K562 (cell line): ENCODE data around the gene WDPCP. TPM values are rescaled to one million over a fixed set of nuclear protein-coding genes. Genes with fewer than 3 reads are reported as not detected.

Source experiments
- ATAC-seq: fragments of 200-7000 bp; cut with Tn5 transposase; 3 replicates; pipeline ENCODE4 v1.9.1; 2020; ENCODE audit warnings: moderate library complexity
- BruUV-seq: library from RNA; stranded (reverse); fragments of 400-500 nt; replicated peaks from 2 replicates; lab custom pipeline; 2021; lab: Mats Ljungman, UMichigan
- CTCF ChIA-PET: fragments of 300-600 bp; formaldehyde crosslinking; extraction: SDS; loops from one replicate; lab custom pipeline; 2021; ENCODE audit warnings: low intra/inter-chr PET ratio; lab: Yijun Ruan, JAX
- POLR2A ChIA-PET: fragments of 300-600, 350-650 bp; sonication (Branson Sonifier 250); formaldehyde crosslinking; extraction: SDS; loops from one replicate; lab custom pipeline; 2021; ENCODE audit warnings: antibody characterized with exemption, inconsistent platforms; lab: Yijun Ruan, JAX
- DNase-seq, 4 experiments: peaks; one replicate each; pipeline versions ENCODE4 v3.0.0 to v3.0.0-alpha.2; 2011 to 2018; ENCODE audit warnings: low spot score in 3 of 4, mixed read lengths in 3 of 4; ENCODE audit errors: extremely low read depth in 1 of 4
- FAIRE-seq: peaks from 2 replicates; lab custom pipeline; 2011; peaks lifted over from hg19 to GRCh38; lab: Jason Lieb, UNC
- H2AFZ ChIP-seq: 2 replicates; pipeline ENCODE4 v1.6.0; 2011; ENCODE audit warnings: low read depth, low read length, control low read depth, inconsistent platforms
- H3K27ac ChIP-seq: fragments of 200-600 bp; 3 replicates; pipeline ENCODE4 v1.8.0; 2011; ENCODE audit warnings: low read depth, mild to moderate bottlenecking, control low read depth, inconsistent platforms, low read length, moderate library complexity, mixed read lengths; ENCODE audit errors: extremely low read depth
- H3K27me3 ChIP-seq, 2 experiments: fragments of 300-600 bp in 1 of 2; 2 replicates in 1 of 2; 3 replicates in 1 of 2; pipeline versions ENCODE4 v1.6.0 to v1.8.0; 2011; ENCODE audit warnings: inconsistent platforms in 2 of 2, low read length in 2 of 2, mild to moderate bottlenecking in 1 of 2, mixed read lengths in 1 of 2, moderate library complexity in 1 of 2; ENCODE audit not compliant: control insufficient read depth in 2 of 2, insufficient read depth in 2 of 2
- H3K36me3 ChIP-seq: fragments of 300-600 bp; 3 replicates; pipeline ENCODE4 v1.8.0; 2011; ENCODE audit warnings: mild to moderate bottlenecking, low read length, inconsistent platforms; ENCODE audit not compliant: control insufficient read depth, insufficient read depth
- H3K4me1 ChIP-seq, 2 experiments: fragments of 200-600 bp in 1 of 2; replicated peaks in 1 of 2; 2 replicates in 1 of 2; 3 replicates in 1 of 2; pipeline versions ENCODE4 v1.5.1 to v1.8.0; 2011; ENCODE audit warnings: inconsistent platforms in 2 of 2, low read length in 2 of 2, mild to moderate bottlenecking in 1 of 2, mixed read lengths in 1 of 2, moderate library complexity in 1 of 2; ENCODE audit not compliant: control insufficient read depth in 2 of 2, insufficient read depth in 2 of 2
- H3K4me2 ChIP-seq: 2 replicates; pipeline ENCODE4 v1.6.1; 2011; ENCODE audit warnings: low read length, control low read depth, inconsistent platforms, mixed read lengths; ENCODE audit not compliant: insufficient read depth
- H3K4me3 ChIP-seq: fragments of 200-600 bp; sonication (generic), shearing (Covaris generic); 2 replicates; pipeline ENCODE4 v1.5.1; 2016; ENCODE audit warnings: control low read depth, inconsistent platforms
- H3K79me2 ChIP-seq: fragments of 200-600 bp; 3 replicates; pipeline ENCODE4 v1.8.0; 2011; ENCODE audit warnings: low read length, inconsistent platforms; ENCODE audit not compliant: control insufficient read depth, insufficient read depth
- H3K9ac ChIP-seq, 2 experiments: 2 replicates each; pipeline versions ENCODE4 v1.6.0 to v1.6.1; 2011; ENCODE audit warnings: low read depth in 2 of 2, low read length in 2 of 2, control low read depth in 1 of 2, inconsistent platforms in 1 of 2, mild to moderate bottlenecking in 1 of 2, mixed read lengths in 1 of 2; ENCODE audit not compliant: insufficient read depth in 1 of 2
- H3K9me1 ChIP-seq: one replicate; pipeline ENCODE4 v1.6.0; 2011; ENCODE audit warnings: inconsistent platforms, mild to moderate bottlenecking, low read length, moderate library complexity; ENCODE audit not compliant: control insufficient read depth, insufficient read depth
- H3K9me3 ChIP-seq: replicated peaks from 2 replicates; pipeline ENCODE4 v1.5.1; 2011; ENCODE audit warnings: low read depth, low read length, inconsistent platforms; ENCODE audit not compliant: control insufficient read depth, insufficient read depth
- H4K20me1 ChIP-seq: replicated peaks from 2 replicates; pipeline ENCODE4 v1.6.1; 2011; ENCODE audit warnings: low read length, inconsistent platforms, mixed read lengths; ENCODE audit not compliant: control insufficient read depth, insufficient read depth
- BCOR ChIP-seq: fragments of 450-650 bp; IDR thresholded peaks from 2 replicates; pipeline ENCODE4 v1.6.1; 2016
- BRCA1 ChIP-seq, 2 experiments: fragments of 450-650 bp in 1 of 2; sonication (generic) in 1 of 2; formaldehyde crosslinking in 1 of 2; IDR thresholded peaks; 2 replicates each; pipeline versions ENCODE4 v1.5.0 to v1.6.1; 2017 to 2020; ENCODE audit warnings: mild to moderate bottlenecking in 1 of 2, missing genetic modification reagents in 1 of 2
- DDX20 ChIP-seq: fragments of 450-650 bp; IDR thresholded peaks from 2 replicates; pipeline ENCODE4 v1.6.1; 2016; ENCODE audit warnings: missing genetic modification characterization, low read depth, mild to moderate bottlenecking, missing compliant biosample characterization, moderate library complexity
- EWSR1 ChIP-seq: fragments of 450-650 bp; IDR thresholded peaks from 2 replicates; pipeline ENCODE4 v1.6.1; 2018; ENCODE audit warnings: borderline replicate concordance, mild to moderate bottlenecking, low read depth, moderate library complexity; ENCODE audit not compliant: partially characterized antibody
- ZNF124 ChIP-seq: sonication (generic); formaldehyde crosslinking; IDR thresholded peaks from 2 replicates; pipeline ENCODE4 v1.8.1; 2022; ENCODE audit warnings: missing genetic modification reagents
- WGBS: fragments of 100-300 bp; shearing (Covaris generic); methylation state at CpG from one replicate; pipeline ENCODE4 v1.1.6; 2016; ENCODE audit warnings: low coverage, mixed read lengths; ENCODE audit not compliant: insufficient coverage; ENCODE audit errors: missing lambda C conversion rate; 5-methylcytosine and 5-hydroxymethylcytosine counted together
- in situ Hi-C: fragments of 300-500 bp; cut with MboI; formaldehyde crosslinking; loops from 4 replicates; pipeline ENCODE4 v1.15.0; 2018; ENCODE audit warnings: inconsistent platforms, mixed read lengths
- intact Hi-C: fragments of 100-400 bp; cut with micrococcal nuclease; formaldehyde crosslinking; loops from 2 replicates; pipeline ENCODE4 v1.14.2; 2022
- polyA plus RNA-seq, 8 experiments: library from polyadenylated mRNA; depleted of rRNA in 4 of 8; stranded (reverse) in 5 of 8; unstranded in 3 of 8; fragments of >200 nt; fragmentation: Nextera tagmentation in 2 of 8; fragmentation: Illumina TruSeq in 1 of 8; extraction: Ambion mirVana in 2 of 8; extraction: Trizol in 1 of 8; gene quantifications; 2 replicates each; pipeline versions ENCODE4 v1.2.1 to v1.2.3, GENCODE V29; 2011 to 2014; ENCODE audit warnings: inconsistent platforms in 1 of 8, missing spikeins in 1 of 8
- total RNA-seq, 7 experiments: library from RNA; depleted of rRNA in 6 of 7; stranded (reverse); fragments of >200 nt in 6 of 7; fragmentation: Illumina TruSeq in 2 of 7; extraction: Trizol in 2 of 7; gene quantifications; 2 replicates each; pipeline versions ENCODE4 v1.2.1 to v1.2.3, GENCODE V29; 2011 to 2021; ENCODE audit warnings: low replicate concordance in 1 of 7
- TF ChIP-seq, protein P1 (sequence below): sonication (generic); formaldehyde crosslinking; IDR thresholded peaks from 2 replicates; pipeline ENCODE4 v1.8.1; 2023; ENCODE audit warnings: mild to moderate bottlenecking, missing genetic modification reagents, moderate library complexity

The WDPCP gene
- total and polyA plus RNA-seq, 9 of the 15 experiments (the other 6 are each of a cell fraction or from before 2014, with no cell fraction given) = 1.4 to 6.4 (median 5.5) TPM

DNA sequence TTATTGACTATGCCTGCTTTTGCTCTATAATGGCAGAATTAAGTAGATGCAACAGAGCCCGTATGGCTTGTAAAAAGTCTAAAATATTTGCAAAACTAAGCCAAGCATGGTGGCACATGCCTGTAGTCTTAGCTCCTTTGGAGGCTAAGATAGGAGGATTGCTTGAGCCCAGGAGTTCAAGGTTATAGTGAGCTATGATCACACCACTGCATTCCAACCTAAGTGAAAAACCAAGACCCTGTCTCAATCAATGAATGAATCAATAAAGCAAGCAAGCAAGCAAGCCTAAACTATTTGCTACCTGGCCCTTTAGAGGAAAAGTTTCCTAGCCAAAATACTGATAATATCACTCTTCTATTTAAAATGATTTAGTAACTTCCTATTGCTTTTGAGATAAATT lies 277.7 kb downstream of the WDPCP start:
- no peak for ATAC-seq
- no peak for TF ChIP-seq DDX20 (tag)
- TF ChIP-seq BRCA1 (IDR thresholded peaks at IDR 0.05) = no peak
- TF ChIP-seq BRCA1 (CRISPR knock-in tag; IDR thresholded peaks at IDR 0.05) = no peak
- no peak for TF ChIP-seq ZNF124
- TF ChIP-seq, protein P1, sequence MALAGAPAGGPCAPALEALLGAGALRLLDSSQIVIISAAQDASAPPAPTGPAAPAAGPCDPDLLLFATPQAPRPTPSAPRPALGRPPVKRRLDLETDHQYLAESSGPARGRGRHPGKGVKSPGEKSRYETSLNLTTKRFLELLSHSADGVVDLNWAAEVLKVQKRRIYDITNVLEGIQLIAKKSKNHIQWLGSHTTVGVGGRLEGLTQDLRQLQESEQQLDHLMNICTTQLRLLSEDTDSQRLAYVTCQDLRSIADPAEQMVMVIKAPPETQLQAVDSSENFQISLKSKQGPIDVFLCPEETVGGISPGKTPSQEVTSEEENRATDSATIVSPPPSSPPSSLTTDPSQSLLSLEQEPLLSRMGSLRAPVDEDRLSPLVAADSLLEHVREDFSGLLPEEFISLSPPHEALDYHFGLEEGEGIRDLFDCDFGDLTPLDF (CRISPR knock-in tag) = no peak
- no peak for TF ChIP-seq BCOR
- no peak for TF ChIP-seq EWSR1
- intact Hi-C loops (no loop called here), in situ Hi-C loops (no loop called here)
- ChIA-PET POLR2A (no interaction called here), CTCF (no interaction called here)
- DNase-seq = no peak
- no peak for FAIRE-seq
- no peak overlapping the region for H2AFZ ChIP-seq
- H3K9ac ChIP-seq = no peak overlapping the region
- 0% methylated on average over 1 of the region's 1 CpG for WGBS
- H3K79me2 ChIP-seq = no peaks in the 10 kb centered on the region
- BruUV-seq = no TSS peak
- no peaks in the 10 kb centered on the region for H3K9me3 ChIP-seq
- H3K9me1 ChIP-seq = no peaks in the 10 kb centered on the region
- H3K36me3 ChIP-seq = no peaks in the 10 kb centered on the region
- no peaks in the 10 kb centered on the region for H4K20me1 ChIP-seq
- no peak overlapping the region for H3K4me2 ChIP-seq
- no peaks in the 10 kb centered on the region for H3K4me1 ChIP-seq
- no peak overlapping the region for H3K4me3 ChIP-seq
- no peak overlapping the region for H3K27ac ChIP-seq
- no peaks in the 10 kb centered on the region for H3K27me3 ChIP-seq
